Vagina (tissue), 2 donors: ENCODE measurements around the gene UGT2B7. TPM values are rescaled to one million over a fixed set of nuclear protein-coding genes. Genes with fewer than 3 reads are reported as not detected.
"Not testable (repeated sequence)": the region's sequence is repeated elsewhere in the genome, so short reads cannot be mapped to it uniquely, and the experiment has no call there.

Experiments used
- DNase-seq, 2 donors: peaks; one replicate each; pipeline ENCODE4 v3.0.0-alpha.2; 2017; ENCODE audit errors: extremely low spot score in 2 of 2
- H3K27ac ChIP-seq: fragments of 200-600 bp; sonication (generic); one replicate; pipeline ENCODE4 v1.5.1; 2019
- H3K27me3 ChIP-seq: fragments of 200-600 bp; sonication (generic); one replicate; pipeline ENCODE4 v1.5.1; 2019
- H3K36me3 ChIP-seq, 2 donors: fragments of 200-600 bp; sonication (generic); one replicate each; pipeline ENCODE4 v1.5.1; 2017 to 2019
- H3K4me1 ChIP-seq: fragments of 200-600 bp; sonication (generic); one replicate; pipeline ENCODE4 v1.5.1; 2019
- H3K4me3 ChIP-seq, 2 donors: fragments of 200-600 bp; sonication (generic); 1 replicate in 1 of 2; 2 replicates in 1 of 2; pipeline ENCODE4 v1.5.1; 2016 to 2019
- H3K9me3 ChIP-seq: fragments of 200-600 bp; sonication (generic); one replicate; pipeline ENCODE4 v1.5.1; 2019
- CTCF ChIP-seq, 3 experiments: fragments of 450-650 bp in 2 of 3; fragments of 200-600 bp in 1 of 3; sonication (generic) in 1 of 3; IDR thresholded peaks; one replicate each; pipeline ENCODE4 v1.5.1; 2017 to 2019; ENCODE audit warnings: antibody characterized with exemption in 3 of 3, mild to moderate bottlenecking in 2 of 3, moderate library complexity in 2 of 3
- POLR2A ChIP-seq, 2 donors: fragments of 450-650 bp; IDR thresholded peaks; one replicate each; pipeline ENCODE4 v1.6.1; 2017; ENCODE audit warnings: antibody characterized with exemption in 2 of 2, mild to moderate bottlenecking in 2 of 2, moderate library complexity in 2 of 2
- POLR2AphosphoS5 ChIP-seq, 2 donors: sonication (generic); formaldehyde crosslinking; IDR thresholded peaks; one replicate each; pipeline ENCODE4 v1.9.0; 2017; ENCODE audit warnings: antibody characterized with exemption in 2 of 2, mild to moderate bottlenecking in 2 of 2, low read depth in 1 of 2; ENCODE audit not compliant: insufficient read depth in 1 of 2
- intact Hi-C: fragments of 100-400 bp; cut with DNase I; formaldehyde crosslinking; loops from one replicate; pipeline ENCODE4 v1.15.1; 2023
- total RNA-seq: library from RNA; depleted of rRNA; stranded (reverse); fragments of >200 nt; gene quantifications from one replicate; pipeline ENCODE4 v1.2.3, GENCODE V29; 2016

Gene UGT2B7
- total RNA-seq = not detected

DNA sequence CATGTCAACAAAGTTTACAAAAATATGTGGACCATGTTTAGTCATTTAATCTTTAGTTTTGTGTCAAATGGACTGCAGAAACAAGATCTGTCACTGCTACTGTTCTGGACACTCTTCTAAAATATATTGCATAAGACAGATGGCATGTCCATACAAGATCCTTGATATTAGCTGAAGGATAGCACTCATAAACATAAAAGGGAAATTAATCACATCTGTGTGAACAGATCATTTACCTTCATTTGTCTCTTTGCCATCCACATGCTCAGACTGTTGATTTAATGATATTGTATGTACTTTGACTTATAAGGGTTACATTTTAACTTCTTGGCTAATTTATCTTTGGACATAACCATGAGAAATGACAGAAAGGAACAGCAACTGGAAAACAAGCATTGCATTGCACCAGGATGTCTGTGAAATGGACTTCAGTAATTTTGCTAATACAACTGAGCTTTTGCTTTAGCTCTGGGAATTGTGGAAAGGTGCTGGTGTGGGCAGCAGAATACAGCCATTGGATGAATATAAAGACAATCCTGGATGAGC, at the start of gene UGT2B7:
Gene UGT2B7 (plus strand): TSS at position 364 of the 546 bp plus-strand sequence. CDS start 47 bp downstream, at position 411.
- TF ChIP-seq POLR2A (IDR thresholded peaks at IDR 0.05) = no peak
- TF ChIP-seq CTCF (IDR thresholded peaks at IDR 0.05) = no peak
- no peak for TF ChIP-seq POLR2AphosphoS5 (IDR thresholded peaks at IDR 0.05; ENCODE audit: insufficient read depth in 1 of 2, low read depth in 1 of 2)
- Histone ChIP-seq H3K4me3 (no peak within 1 kb of the TSS), H3K36me3 (no peaks in the 10 kb centered on the region), H3K9me3 (no peaks in the 10 kb centered on the region), H3K27me3 (no peaks in the 10 kb centered on the region), H3K4me1 (no peaks in the 10 kb centered on the region), H3K27ac (no peak within 1 kb of the TSS)
- intact Hi-C loops = no loop called here
- no peak for DNase-seq

- intact Hi-C loops = no loop called here
- Histone ChIP-seq H3K4me1 (no peaks in the 10 kb centered on the region), H3K27ac (no peak overlapping the region), H3K27me3 (no peaks in the 10 kb centered on the region), H3K36me3 (no peaks in the 10 kb centered on the region), H3K9me3 (no peaks in the 10 kb centered on the region), H3K4me3 (no peak overlapping the region)
- no peak for TF ChIP-seq POLR2A (IDR thresholded peaks at IDR 0.05)
- TF ChIP-seq CTCF (IDR thresholded peaks at IDR 0.05) = no peak
- TF ChIP-seq POLR2AphosphoS5 (IDR thresholded peaks at IDR 0.05; ENCODE audit: insufficient read depth in 1 of 2, low read depth in 1 of 2) = no peak
- no peak for DNase-seq
Observed at GRCh38 chr4:69049860-69050259, 46.4 kb upstream of the UGT2B7 start.

DNA sequence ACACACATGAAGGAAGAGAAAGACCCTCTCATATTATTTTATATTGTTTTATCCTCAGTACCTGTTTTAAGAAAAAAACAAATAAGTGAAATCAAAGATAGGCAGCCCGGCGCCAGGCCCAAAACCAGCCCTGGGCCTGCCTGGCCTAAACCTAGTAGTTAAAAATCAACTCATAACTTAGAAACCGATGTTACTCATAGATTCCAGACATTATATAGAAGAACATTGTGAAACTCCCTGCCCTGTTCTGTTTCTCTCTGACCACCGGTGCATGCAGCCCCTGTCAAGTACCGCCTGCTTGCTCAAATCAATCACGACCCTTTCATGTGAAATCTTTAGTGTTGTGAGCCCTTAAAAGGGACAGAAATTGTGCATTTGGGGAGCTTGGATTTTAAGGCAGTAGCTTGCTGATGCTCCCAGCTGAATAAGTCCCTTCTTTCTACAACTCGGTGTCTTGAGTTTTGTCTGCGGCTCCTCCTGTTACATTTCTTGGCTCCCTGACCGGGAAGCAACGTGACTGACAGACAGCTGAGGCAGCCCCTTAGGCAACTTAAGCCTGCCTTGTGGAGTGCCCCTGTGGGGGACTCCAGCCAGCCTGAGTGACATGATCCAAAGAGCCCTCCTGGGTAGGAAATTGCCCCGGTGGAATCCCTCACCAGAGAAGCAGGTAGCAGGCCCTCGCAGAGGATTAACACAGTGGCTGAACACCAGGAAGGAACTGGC, 45.3 kb upstream of the UGT2B7 start:
- H3K4me3 ChIP-seq, intact Hi-C loops, H3K36me3 ChIP-seq, H3K9me3 ChIP-seq, H3K27me3 ChIP-seq, DNase-seq, H3K4me1 ChIP-seq, H3K27ac ChIP-seq: not testable (repeated sequence)

DNA sequence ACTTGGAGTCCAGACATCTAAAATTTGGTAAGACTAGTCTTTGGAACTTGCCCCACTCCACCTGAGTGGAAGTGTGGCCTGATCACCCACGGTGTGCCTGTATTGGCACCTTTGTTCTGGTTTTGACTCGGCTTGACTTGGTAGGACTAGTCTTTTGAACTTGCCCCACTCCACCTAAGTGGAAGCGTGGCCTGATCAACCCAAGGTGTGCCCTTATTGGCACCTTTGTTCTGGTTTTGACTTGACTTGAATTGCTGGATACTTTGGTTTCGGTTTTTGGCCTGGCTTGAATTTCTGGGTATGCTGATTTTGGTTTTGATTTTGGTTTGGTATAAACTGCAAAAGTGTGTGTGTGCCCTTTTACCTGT, 44.7 kb upstream of the UGT2B7 start:
- no peak overlapping the region for H3K27ac ChIP-seq
- no peaks in the 10 kb centered on the region for H3K9me3 ChIP-seq
- no peaks in the 10 kb centered on the region for H3K36me3 ChIP-seq
- TF ChIP-seq POLR2AphosphoS5 (IDR thresholded peaks at IDR 0.05; ENCODE audit: insufficient read depth in 1 of 2, low read depth in 1 of 2) = no peak
- TF ChIP-seq CTCF (IDR thresholded peaks at IDR 0.05) = no peak
- no peak for TF ChIP-seq POLR2A (IDR thresholded peaks at IDR 0.05)
- no peaks in the 10 kb centered on the region for H3K27me3 ChIP-seq
- H3K4me1 ChIP-seq = no peaks in the 10 kb centered on the region
- intact Hi-C loops = no loop called here
- no peak overlapping the region for H3K4me3 ChIP-seq
- no peak for DNase-seq

DNA sequence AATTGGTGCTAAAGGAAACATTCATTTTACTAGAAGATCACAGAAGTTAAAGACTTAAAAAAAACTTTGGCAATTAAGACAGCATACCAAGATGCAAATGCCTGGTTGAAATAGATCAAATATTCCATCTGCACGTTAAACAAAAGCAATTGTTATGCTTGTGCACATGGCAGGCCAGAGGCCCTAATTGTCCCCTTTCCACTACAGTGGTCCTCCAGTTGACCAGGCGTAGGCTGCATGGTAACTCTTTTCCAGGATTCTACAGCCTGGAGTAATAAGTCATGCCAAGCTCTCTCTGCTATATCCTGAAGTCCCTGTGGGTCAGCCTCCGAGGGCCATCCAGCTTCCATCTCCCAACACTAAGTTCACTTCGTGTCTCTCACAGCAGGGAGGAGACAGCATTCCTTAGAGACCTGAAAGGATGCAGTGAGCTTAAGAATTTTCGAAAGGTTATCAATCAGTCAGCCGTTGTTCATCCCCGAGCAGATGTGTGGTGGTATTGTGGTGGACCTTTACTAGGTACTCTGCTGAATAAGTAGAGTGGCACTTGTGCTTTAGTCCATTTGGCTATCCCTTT, 42.9 kb upstream of the UGT2B7 start:
- intact Hi-C loops, DNase-seq, H3K4me3 ChIP-seq, H3K27me3 ChIP-seq, H3K9me3 ChIP-seq, H3K4me1 ChIP-seq, H3K36me3 ChIP-seq, H3K27ac ChIP-seq: not testable (repeated sequence)

DNA sequence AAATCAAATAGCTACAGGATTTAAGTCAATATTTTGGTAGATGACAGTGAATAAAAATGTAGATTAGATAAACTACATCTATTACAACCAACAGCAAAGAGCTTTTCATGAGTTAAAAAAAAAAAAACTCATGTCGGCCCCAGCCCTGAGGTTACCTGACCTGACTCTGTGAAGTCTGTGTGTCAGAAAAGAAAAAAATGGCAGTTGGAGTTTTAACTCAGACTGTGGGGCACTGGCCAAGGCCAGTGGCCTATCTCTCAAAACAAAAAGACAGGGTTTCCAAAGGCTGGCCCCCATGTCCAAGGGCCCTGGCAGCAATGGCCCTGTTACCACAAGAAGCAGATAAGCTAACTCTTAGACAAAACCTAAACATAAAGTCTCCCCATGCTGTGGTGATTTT, 42.2 kb upstream of the UGT2B7 start:
- H3K27me3 ChIP-seq, H3K9me3 ChIP-seq, DNase-seq, intact Hi-C loops, H3K4me3 ChIP-seq, H3K27ac ChIP-seq, H3K4me1 ChIP-seq, H3K36me3 ChIP-seq: not testable (repeated sequence)
